Measurements from ENCODE around the gene MET. TPM values are rescaled to one million over a fixed set of nuclear protein-coding genes. Genes with fewer than 3 reads are reported as not detected.
"Not testable (repeated sequence)": the region's sequence is repeated elsewhere in the genome, so short reads cannot be mapped to it uniquely, and the experiment has no call there.

The MET gene
- total RNA-seq, 2 experiments from 2014 or later = not detected

GRCh38 chr7:116734710-116735109, 62.7 kb downstream of the MET start:
- Mint-ChIP-seq H3K4me3 (no peak overlapping the region), H3K36me3 (ENCODE audit: low read depth) (no peaks in the 10 kb centered on the region), H3K27me3 (ENCODE audit: low read depth) (peaks cover 9% of the 10 kb centered on the region), H3K27ac (no peak overlapping the region), H3K4me1 (ENCODE audit: low read depth) (no peaks in the 10 kb centered on the region), H3K9me3 (ENCODE audit: insufficient read depth) (no peaks in the 10 kb centered on the region)
- DNase-seq (no peak), ATAC-seq (no peak)
- POLR2A ChIA-PET = no interaction called here
- CTCF ChIA-PET = no interaction called here

- H3K27ac Mint-ChIP-seq = no peak overlapping the region
- no peaks in the 10 kb centered on the region for H3K4me1 Mint-ChIP-seq (ENCODE audit: low read depth)
- POLR2A ChIA-PET = no interaction called here
- ATAC-seq = no peak
- no peaks in the 10 kb centered on the region for H3K9me3 Mint-ChIP-seq (ENCODE audit: insufficient read depth)
- no peak overlapping the region for H3K4me3 Mint-ChIP-seq
- H3K36me3 Mint-ChIP-seq (ENCODE audit: low read depth) = no peaks in the 10 kb centered on the region
- H3K27me3 Mint-ChIP-seq (ENCODE audit: low read depth) = peaks cover 9% of the 10 kb centered on the region
- DNase-seq = no peak
- CTCF ChIA-PET = no interaction called here
Measured at GRCh38 chr7:116736927-116737715, 65.1 kb downstream of the MET start.

GRCh38 chr7:116738378-116738777, 66.4 kb downstream of the MET start:
- H3K4me1 Mint-ChIP-seq (ENCODE audit: low read depth) = no peaks in the 10 kb centered on the region

GRCh38 chr7:116739307-116739706, 67.3 kb downstream of the MET start:
- no peaks in the 10 kb centered on the region for H3K36me3 Mint-ChIP-seq (ENCODE audit: low read depth)
- H3K9me3 Mint-ChIP-seq (ENCODE audit: insufficient read depth) = no peaks in the 10 kb centered on the region
- H3K27ac Mint-ChIP-seq = no peak overlapping the region
- DNase-seq (no peak), ATAC-seq (no peak)
- H3K4me1 Mint-ChIP-seq (ENCODE audit: low read depth) = no peaks in the 10 kb centered on the region
- POLR2A ChIA-PET = no interaction called here
- CTCF ChIA-PET = no interaction called here
- peaks cover 7% of the 10 kb centered on the region for H3K27me3 Mint-ChIP-seq (ENCODE audit: low read depth)
- no peak overlapping the region for H3K4me3 Mint-ChIP-seq

More at GRCh38 chr7:116738378-116738777, 66.4 kb downstream of the MET start:
- CTCF ChIA-PET = no interaction called here
- Mint-ChIP-seq H3K4me3 (no peak overlapping the region), H3K36me3 (ENCODE audit: low read depth) (no peaks in the 10 kb centered on the region), H3K27ac (no peak overlapping the region), H3K27me3 (ENCODE audit: low read depth) (peaks cover 7% of the 10 kb centered on the region), H3K9me3 (ENCODE audit: insufficient read depth) (no peaks in the 10 kb centered on the region)
- POLR2A ChIA-PET = no interaction called here
- no peak for ATAC-seq
- no peak for DNase-seq

- CTCF ChIA-PET = no interaction called here
- H3K27ac Mint-ChIP-seq = no peak overlapping the region
- H3K9me3 Mint-ChIP-seq (ENCODE audit: insufficient read depth) = no peaks in the 10 kb centered on the region
- H3K4me3 Mint-ChIP-seq = no peak overlapping the region
- DNase-seq (no peak), ATAC-seq (no peak)
- POLR2A ChIA-PET = no interaction called here
- no peaks in the 10 kb centered on the region for H3K36me3 Mint-ChIP-seq (ENCODE audit: low read depth)
- H3K4me1 Mint-ChIP-seq (ENCODE audit: low read depth) = no peaks in the 10 kb centered on the region
- peaks cover 7% of the 10 kb centered on the region for H3K27me3 Mint-ChIP-seq (ENCODE audit: low read depth)
Measured at GRCh38 chr7:116740231-116740630, 68.2 kb downstream of the MET start.

GRCh38 chr7:116740755-116741462, 68.9 kb downstream of the MET start:
- no peak overlapping the region for H3K4me3 Mint-ChIP-seq
- ATAC-seq = no peak
- no peak overlapping the region for H3K27ac Mint-ChIP-seq
- DNase-seq = no peak
- ChIA-PET CTCF (no interaction called here), POLR2A (no interaction called here)
- peaks cover 7% of the 10 kb centered on the region for H3K27me3 Mint-ChIP-seq (ENCODE audit: low read depth)
- no peaks in the 10 kb centered on the region for H3K4me1 Mint-ChIP-seq (ENCODE audit: low read depth)
- no peaks in the 10 kb centered on the region for H3K9me3 Mint-ChIP-seq (ENCODE audit: insufficient read depth)
- H3K36me3 Mint-ChIP-seq (ENCODE audit: low read depth) = no peaks in the 10 kb centered on the region

GRCh38 chr7:116741625-116742316, 69.8 kb downstream of the MET start:
- no peak overlapping the region for H3K27ac Mint-ChIP-seq
- CTCF ChIA-PET = no interaction called here
- H3K9me3 Mint-ChIP-seq (ENCODE audit: insufficient read depth) = no peaks in the 10 kb centered on the region
- DNase-seq (no peak), ATAC-seq (no peak)
- no peaks in the 10 kb centered on the region for H3K4me1 Mint-ChIP-seq (ENCODE audit: low read depth)
- no peak overlapping the region for H3K4me3 Mint-ChIP-seq
- no peaks in the 10 kb centered on the region for H3K36me3 Mint-ChIP-seq (ENCODE audit: low read depth)
- peaks cover 7% of the 10 kb centered on the region for H3K27me3 Mint-ChIP-seq (ENCODE audit: low read depth)
- POLR2A ChIA-PET = no interaction called here

GRCh38 chr7:116742641-116743040, 70.6 kb downstream of the MET start:
- H3K4me3 Mint-ChIP-seq = no peak overlapping the region
- ATAC-seq (no peak), DNase-seq (no peak)
- H3K9me3 Mint-ChIP-seq (ENCODE audit: insufficient read depth) = no peaks in the 10 kb centered on the region
- CTCF ChIA-PET = no interaction called here
- no peaks in the 10 kb centered on the region for H3K36me3 Mint-ChIP-seq (ENCODE audit: low read depth)
- H3K27ac Mint-ChIP-seq = no peak overlapping the region
- H3K27me3 Mint-ChIP-seq (ENCODE audit: low read depth) = peaks cover 4% of the 10 kb centered on the region
- H3K4me1 Mint-ChIP-seq (ENCODE audit: low read depth) = no peaks in the 10 kb centered on the region
- POLR2A ChIA-PET = no interaction called here

GRCh38 chr7:116743835-116744234, 71.8 kb downstream of the MET start:
- H3K9me3 Mint-ChIP-seq (ENCODE audit: insufficient read depth); H3K4me1 Mint-ChIP-seq (ENCODE audit: low read depth); CTCF ChIA-PET; H3K4me3 Mint-ChIP-seq; H3K27ac Mint-ChIP-seq; ATAC-seq; POLR2A ChIA-PET; DNase-seq; H3K27me3 Mint-ChIP-seq (ENCODE audit: low read depth); H3K36me3 Mint-ChIP-seq (ENCODE audit: low read depth): not testable (repeated sequence)

- DNase-seq; H3K27me3 Mint-ChIP-seq (ENCODE audit: low read depth); H3K4me3 Mint-ChIP-seq; ATAC-seq; H3K4me1 Mint-ChIP-seq (ENCODE audit: low read depth); POLR2A ChIA-PET; H3K27ac Mint-ChIP-seq; CTCF ChIA-PET; H3K9me3 Mint-ChIP-seq (ENCODE audit: insufficient read depth); H3K36me3 Mint-ChIP-seq (ENCODE audit: low read depth): not testable (repeated sequence)
Measured at GRCh38 chr7:116746388-116746787, 74.4 kb downstream of the MET start.

- H3K36me3 Mint-ChIP-seq (ENCODE audit: low read depth); POLR2A ChIA-PET; ATAC-seq; DNase-seq; H3K27me3 Mint-ChIP-seq (ENCODE audit: low read depth); CTCF ChIA-PET; H3K9me3 Mint-ChIP-seq (ENCODE audit: insufficient read depth); H3K4me1 Mint-ChIP-seq (ENCODE audit: low read depth); H3K4me3 Mint-ChIP-seq; H3K27ac Mint-ChIP-seq: not testable (repeated sequence)
Measured at GRCh38 chr7:116751070-116751469, 79.1 kb downstream of the MET start.

- Mint-ChIP-seq H3K27ac (no peak overlapping the region), H3K27me3 (ENCODE audit: low read depth) (no peaks in the 10 kb centered on the region), H3K4me1 (ENCODE audit: low read depth) (no peaks in the 10 kb centered on the region), H3K9me3 (ENCODE audit: insufficient read depth) (no peaks in the 10 kb centered on the region), H3K4me3 (no peak overlapping the region), H3K36me3 (ENCODE audit: low read depth) (no peaks in the 10 kb centered on the region)
- ATAC-seq (no peak), DNase-seq (no peak)
- POLR2A ChIA-PET = interaction anchor here (0.6 kb wide), 1 partner anchor 695 kb away, joined by 3 read pairs; no protein-coding TSS in a partner anchor
- CTCF ChIA-PET = no interaction called here
Measured at GRCh38 chr7:116752305-116753074, 80.5 kb downstream of the MET start.
